ENCODE results near the gene RAB10.
"Not testable (repeated sequence)": the region's sequence is repeated elsewhere in the genome, so short reads cannot be mapped to it uniquely, and the experiment has no call there.

The RAB10 gene

DNA sequence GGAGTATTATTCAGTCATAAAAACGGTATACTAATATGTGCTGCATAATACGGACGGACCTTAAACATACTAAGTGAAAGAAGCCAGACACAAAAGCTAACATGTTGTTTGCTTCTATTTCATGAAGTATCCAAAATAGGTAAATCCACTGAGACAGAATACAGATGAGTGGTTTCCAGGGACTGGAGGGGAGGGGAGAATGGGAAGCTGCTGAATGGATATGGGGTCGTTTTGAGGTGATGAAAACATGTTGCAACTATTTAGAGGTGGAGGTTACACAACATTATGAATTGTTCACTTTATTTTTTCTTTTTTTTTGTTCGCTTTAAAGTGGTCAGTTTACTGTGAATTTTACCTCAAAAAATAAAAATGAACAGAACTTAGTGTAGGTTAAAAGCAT, 52.9 kb downstream of the RAB10 start:
- no peak overlapping the region for H3K4me3 ChIP-seq (ENCODE audit: low read depth, low read length)

DNA sequence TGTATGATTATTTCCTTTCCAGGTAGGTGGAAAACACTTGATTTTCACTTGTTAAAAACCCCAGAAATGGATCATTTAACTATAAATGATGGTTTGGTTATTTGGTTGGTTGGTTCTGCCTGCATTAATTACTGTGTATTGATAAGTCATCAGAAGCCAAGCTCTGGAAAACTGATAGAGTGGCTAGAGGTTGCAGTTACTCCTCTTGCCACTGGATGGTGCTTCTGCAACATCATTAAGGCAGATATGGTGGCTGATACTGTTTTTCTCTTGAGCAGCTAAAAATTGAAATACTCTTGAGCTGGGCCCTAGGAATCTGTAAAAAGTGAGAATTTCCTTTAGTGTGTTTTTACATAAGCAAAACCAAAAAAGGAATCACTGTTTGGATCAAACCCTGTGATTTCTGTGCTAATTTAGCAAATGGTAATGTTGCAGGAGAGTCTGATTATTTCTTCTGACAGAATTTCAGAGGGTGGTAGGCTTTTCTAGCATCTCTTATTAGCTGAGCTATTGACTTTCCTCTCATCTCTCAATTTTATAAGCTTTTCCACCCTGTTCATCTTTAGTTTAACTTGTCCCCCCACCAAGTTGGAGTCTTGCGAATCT, 54.3 kb downstream of the RAB10 start:
- H3K4me3 ChIP-seq (ENCODE audit: low read depth, low read length), result no peak overlapping the region

DNA sequence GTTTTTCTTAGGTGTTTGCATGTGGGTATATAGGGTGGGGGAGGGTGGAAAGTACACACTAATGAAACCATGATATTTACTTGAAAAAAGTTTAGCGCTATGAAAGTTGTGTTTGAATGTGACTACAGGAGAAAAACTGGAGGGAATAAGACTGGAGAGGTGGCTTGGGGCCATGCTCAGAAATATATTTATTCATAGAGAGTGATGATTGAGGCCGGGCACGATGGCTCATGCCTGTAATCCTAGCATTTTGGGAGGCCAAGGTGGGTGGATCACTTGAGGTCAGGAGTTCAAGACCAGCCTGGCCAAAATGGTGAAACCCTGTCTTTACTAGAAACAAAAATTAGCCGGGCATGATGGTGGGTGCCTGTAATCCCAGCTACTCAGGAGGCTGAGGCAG, 55.0 kb downstream of the RAB10 start:
- H3K4me3 ChIP-seq (ENCODE audit: low read depth, low read length), result not testable (repeated sequence)

DNA sequence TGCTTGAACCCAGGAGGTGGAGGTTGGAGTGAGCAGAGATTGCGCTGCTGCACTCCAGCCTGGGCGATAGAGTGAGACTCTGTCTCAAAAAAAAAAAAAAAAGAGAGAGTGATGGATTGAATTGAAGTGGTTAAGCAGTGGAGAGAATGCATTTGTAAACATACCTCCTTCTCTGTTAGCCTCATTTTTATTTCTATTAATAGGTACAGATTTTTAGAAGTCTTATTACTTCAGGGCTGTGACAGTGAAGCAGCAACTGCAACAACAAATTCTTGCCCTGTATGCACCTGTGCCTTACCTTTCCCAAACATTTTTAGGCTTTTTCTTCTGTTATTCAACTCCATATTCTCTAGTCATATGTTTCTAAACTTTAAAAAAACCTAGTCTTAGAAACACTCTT, 55.5 kb downstream of the RAB10 start:
- no peak overlapping the region for H3K4me3 ChIP-seq (ENCODE audit: low read depth, low read length)

DNA sequence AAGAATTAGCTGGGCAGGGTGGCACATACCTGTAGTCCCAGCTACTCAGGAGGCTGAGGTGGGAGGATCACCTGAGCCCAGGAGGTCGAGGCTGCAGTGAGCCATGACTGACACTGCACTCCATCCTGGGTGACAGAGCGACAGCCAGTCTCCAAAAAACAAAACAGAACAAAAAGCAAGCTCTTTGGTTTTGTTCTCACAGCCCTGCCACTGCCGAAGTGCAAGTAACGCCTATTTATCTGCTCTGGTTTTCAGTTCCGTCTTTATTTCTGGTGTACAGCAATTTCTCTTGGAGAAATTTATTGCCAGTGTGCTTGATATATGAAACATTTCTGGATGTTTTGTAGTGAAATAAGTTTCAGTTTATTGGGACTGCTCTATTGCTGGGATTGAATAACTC, 61.9 kb downstream of the RAB10 start:
- H3K4me3 ChIP-seq (ENCODE audit: low read depth, low read length), result no peak overlapping the region

DNA sequence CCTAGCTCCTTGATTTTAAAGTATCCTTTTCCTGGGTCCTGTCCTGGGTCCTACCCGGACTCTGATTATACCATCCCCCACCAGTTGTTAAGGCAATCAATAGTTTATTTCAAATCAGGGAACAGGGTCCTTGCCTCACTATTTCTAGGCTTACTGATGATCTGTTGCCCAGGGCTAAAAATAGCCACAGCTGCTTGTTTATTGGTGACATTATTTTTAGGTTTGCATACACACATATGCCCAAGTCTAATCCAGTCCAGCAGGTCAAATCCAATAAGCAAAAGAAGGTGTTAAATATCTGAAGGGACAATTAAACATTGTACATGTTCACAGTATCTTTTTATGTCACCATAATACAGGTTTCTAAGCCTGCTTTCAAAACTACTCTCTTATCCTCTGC, 66.0 kb downstream of the RAB10 start:
- H3K4me3 ChIP-seq (ENCODE audit: low read depth, low read length), result no peak overlapping the region

DNA sequence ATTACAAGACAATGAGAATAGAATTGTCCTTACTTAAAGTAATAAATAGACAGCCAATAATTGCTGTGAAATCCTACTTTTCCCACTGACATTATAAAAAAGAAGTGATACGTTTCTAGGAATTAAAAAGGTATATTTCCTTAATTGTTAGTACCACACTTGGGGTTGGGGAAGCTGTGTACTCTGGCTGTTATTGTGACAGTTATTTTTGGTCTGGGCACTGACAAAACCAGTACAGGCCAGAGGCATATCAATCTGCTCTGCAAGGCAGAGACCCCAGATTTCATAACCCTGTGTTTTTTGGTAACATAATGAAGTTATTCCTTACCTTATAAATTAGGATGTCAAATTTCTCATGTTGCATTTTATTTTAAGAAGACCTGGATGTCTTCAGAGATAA, 66.5 kb downstream of the RAB10 start:
- H3K4me3 ChIP-seq (ENCODE audit: low read depth, low read length), result no peak overlapping the region

DNA sequence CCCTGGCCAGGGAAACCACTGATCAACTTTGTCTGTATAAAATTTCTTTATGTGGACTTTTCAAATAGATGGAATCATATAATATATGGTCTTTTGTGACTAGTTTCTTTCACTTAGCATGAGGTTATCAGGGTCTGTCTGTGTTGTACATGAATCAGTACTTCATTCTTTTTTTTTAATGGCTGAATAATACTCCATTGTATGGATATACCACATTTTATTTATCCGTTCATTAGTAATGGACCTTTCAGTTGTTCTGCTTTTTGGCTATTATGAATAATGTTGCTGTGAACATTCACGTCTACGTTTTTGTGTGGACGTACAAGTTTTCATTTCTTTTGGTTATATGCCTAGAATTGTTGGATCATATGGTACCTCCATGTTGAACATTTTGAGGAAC, 69.9 kb downstream of the RAB10 start:
- no peak overlapping the region for H3K4me3 ChIP-seq (ENCODE audit: low read depth, low read length)

DNA sequence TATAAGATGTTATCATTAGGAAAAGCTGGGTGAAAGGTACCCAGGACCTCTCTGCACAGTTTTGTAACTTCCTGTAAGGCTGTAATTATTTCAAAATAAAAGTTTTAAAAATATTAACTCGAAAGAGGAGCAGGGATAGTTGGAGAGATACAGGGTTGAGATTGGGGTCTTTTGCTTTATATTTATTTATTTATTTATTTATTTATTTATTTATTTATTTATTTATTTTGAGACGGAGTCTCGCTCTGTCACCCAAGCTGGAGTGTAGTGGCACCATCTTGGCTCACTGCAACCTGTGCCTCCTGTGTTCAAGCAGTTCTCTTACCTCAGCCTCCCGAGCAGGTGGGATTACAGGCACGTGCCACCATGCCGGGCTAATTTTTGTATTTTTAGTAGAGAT, 74.8 kb downstream of the RAB10 start:
- not testable (repeated sequence) for H3K4me3 ChIP-seq (ENCODE audit: low read depth, low read length)

DNA sequence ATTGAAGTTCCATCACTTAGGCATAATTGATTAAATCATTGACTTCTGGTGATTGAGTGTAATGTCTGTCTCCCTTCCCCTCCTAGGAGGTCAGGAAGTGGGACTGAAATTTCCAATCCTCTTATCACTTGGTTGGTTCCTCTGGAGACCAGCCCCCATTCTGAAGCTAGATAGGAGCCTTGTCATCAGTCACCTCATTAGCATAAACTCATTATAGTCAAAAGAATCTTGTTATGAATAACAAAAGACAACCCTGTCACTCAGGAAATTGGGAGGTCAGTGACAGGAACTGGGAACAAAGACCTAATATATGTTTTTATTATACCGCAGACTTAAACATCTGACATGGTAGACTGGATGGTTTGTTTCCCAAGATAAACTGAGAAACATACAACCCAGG, 78.3 kb downstream of the RAB10 start:
- H3K4me3 ChIP-seq (ENCODE audit: low read depth, low read length), result no peak overlapping the region

DNA sequence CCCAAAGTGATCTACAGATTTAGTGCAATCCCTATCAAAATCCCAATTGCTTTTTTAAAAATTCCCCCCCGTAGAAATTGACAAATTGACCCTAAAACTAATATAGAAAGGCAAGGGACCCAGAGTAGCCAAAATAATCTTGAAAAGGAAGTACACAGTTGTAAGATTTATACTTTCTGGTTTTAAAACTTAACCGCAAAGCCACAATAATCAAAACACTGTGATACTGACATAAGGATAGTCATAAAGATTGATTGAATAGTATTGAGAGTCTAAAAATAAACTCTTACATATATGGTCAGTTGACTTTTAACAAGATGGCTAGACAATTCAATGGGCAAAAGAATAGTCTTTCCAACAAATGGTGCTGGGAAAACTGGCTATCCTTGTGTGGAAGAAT, 80.3 kb downstream of the RAB10 start:
- no peak overlapping the region for H3K4me3 ChIP-seq (ENCODE audit: low read depth, low read length)

DNA sequence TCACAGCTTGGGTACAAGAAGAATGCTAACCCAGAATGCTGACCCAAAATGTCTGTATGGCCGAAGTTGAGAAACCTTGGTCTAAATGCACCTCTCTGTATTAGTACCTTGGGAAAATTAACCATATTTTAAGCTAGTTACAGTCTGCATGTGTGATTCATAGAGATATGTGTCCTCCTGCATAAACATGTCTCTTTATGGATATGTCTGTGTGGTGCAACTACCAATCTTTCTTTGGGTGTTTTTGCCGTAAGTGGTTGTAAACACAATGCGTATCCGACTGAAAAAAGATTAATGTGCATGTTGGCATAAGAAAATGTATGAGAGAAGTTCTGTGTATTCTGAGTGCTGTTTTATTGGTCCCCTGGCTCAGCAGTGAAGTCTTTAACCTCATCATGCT, 84.8 kb downstream of the RAB10 start:
- no peak overlapping the region for H3K4me3 ChIP-seq (ENCODE audit: low read depth, low read length)

DNA sequence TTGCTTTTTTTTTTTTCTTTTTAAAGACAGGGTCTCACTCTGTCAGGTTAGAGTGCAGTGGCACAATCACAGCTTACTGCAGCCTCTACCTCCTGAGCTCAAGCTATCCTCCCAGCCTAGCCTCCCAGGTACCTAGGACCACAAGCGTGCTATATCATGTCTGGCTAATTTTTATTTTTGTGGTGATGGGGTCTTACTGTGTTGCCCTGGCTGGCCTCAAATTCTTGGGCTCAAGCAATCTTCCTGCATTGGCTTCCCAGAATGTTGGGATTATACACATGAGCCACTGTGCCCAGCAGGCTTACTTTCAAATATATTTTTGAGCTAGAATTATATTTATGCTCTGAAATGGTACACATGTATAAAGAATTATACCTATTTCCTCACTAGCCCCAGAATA, 85.6 kb downstream of the RAB10 start:
- H3K4me3 ChIP-seq (ENCODE audit: low read depth, low read length), result no peak overlapping the region

DNA sequence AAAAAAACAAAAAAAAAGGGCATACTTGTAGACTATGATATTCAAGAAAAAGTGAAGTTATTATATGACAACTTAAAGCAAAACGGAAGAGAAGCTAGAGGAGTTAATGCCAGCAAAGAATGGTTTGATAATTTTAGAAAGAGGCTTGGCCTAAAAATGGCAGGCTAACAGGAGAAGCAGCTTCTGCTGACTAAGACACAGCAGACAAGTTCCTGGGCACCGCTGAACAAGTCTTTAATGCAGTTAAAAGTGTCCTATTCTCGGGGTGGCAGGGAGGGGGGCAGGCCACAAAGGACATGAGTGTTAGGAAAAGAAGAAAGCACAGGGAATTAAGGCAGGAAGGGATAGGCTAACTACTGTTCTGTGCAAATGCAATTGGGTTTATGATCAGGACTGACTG, 88.7 kb downstream of the RAB10 start:
- no peak overlapping the region for H3K4me3 ChIP-seq (ENCODE audit: low read depth, low read length)

DNA sequence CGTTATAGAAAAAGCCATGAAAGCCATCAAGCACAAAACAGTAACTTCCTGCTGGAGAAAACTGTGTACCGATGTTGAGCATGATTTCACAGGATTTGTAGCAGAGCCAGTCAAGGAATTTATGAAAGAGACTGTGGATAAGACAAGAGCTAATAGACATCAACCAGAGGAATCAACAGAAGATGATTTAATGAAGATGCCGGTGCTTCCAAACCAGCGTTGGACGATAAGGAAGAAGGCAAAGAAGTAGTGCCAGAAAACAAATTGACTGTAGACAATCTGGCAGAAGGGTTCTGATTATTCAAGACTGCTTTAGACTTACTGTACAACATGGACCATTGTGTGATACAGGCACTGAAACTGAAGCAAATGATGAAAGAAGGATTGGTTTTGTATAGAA, 89.5 kb downstream of the RAB10 start:
- no peak overlapping the region for H3K4me3 ChIP-seq (ENCODE audit: low read depth, low read length)

DNA sequence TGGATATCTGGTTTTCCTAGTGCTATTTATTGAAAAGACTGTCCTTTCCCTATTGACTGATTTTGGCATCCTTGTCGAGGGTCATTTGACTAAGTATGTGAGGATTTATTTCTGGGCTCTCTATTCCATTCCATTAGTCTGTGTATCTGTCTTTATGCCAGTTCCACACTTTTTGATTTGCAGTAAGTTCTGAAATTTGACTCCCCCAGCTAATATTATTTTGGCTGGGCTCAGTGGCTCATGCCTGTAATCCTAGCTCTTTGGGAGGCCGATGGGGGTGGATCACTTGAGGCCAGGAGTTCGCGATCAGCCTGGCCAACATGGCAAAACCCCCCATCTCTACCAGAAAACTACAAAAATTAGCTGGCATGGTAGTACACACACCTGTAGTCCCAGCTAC, 92.2 kb downstream of the RAB10 start:
- no peak overlapping the region for H3K4me3 ChIP-seq (ENCODE audit: low read depth, low read length)

DNA sequence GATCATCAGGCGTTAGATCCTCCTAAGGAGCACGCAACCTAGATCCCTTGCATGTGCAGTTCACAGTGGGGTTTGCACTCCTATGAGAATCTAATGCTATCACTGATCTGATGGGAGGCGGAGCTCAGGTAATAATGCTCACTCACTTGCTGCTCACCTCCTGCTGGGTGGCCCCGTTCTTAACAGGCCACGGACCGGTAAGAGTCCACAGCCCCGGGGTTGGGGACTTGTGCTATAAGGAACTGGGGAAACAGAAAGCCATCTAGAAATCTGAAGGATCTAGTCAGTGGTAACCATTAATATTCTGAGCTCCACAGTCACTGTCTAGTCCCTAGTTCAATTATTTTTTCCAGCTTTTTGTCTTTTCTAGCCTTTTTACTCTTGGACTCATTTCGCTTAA, 94.3 kb downstream of the RAB10 start:
- no peak overlapping the region for H3K4me3 ChIP-seq (ENCODE audit: low read depth, low read length)

DNA sequence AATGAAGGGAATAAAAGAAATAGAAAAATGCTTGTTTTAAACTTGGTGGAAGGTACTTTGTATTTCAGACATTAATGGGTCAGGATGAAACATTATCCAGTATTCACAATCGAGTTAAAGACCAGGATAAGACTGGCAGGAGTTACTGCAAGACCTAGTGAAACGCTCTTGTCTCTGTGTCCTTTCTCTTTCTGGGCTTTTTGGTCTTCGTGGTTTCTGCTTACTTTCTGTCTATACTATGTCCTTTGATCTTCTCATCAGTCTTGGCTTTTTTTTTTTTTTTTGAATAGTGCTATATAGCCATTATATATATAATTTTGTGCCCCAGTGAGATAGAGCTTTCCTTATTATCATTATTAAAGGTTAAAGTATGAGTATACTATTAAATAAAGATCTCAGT, 96.9 kb downstream of the RAB10 start:
- no peak overlapping the region for H3K4me3 ChIP-seq (ENCODE audit: low read depth, low read length)

DNA sequence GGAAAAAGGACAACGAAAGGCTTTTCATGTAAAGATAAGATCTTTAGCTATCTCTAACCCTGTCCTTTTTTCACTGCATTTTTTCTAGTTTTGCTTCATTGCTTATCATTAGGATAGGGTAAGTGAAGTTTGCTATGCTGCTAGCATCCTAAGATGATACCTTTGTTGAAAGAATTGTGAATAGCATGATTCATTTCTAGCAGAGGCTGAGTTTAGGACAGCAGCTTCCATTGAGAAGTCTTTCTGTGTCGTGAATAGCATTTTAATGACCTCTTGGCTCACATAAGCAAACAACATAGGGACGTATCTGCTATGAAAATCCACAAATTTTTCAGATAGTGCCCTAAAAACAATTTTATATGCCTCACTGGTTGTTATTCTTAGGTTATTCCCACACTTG, 102.6 kb downstream of the RAB10 start:
- H3K4me3 ChIP-seq (ENCODE audit: low read depth, low read length), result no peak overlapping the region

DNA sequence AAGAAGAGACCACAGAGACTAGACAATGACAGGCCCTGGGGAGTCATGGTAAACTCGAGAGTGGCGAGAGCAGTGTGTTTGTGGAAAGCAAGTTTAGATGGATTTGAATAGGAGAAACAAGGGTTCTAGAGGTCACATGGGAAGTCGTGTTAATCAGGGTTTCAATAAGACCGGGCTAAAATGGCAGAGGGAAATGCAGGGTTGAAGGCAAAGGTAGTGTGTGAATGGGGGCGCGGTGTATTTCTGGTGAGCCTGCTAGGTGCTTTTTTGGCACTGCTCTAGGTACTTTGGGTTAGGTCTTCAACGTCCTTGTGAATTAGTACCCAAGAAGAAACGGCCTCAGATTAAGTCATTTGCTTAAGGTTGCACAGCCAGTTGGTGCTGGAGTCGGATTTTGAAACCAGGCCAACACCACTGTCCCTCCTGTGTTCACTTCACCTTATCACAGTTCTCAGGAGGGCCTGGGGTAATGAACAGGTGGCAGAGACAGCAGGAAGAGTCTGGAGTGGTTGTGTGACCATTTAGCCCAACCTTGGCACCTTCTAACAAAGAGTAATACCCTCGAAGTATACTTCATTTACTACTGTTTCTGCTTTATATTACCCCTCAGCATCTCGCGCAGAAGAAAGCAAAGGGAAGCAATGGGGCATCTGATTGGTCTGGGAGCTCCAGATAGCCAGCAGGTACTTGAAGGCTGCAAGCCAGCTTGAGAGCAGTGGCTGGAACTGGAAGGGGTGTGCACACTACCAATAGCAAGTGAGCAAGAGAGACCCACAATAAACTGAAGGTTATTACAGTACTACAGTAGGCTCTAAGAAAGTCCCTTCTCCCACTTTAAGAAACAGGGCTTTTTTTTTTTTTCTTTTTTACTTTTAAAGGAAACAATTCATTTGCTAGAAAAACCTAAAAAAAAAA, 105.6 kb downstream of the RAB10 start:
- H3K4me3 ChIP-seq (ENCODE audit: low read depth, low read length), result no peak overlapping the region

DNA sequence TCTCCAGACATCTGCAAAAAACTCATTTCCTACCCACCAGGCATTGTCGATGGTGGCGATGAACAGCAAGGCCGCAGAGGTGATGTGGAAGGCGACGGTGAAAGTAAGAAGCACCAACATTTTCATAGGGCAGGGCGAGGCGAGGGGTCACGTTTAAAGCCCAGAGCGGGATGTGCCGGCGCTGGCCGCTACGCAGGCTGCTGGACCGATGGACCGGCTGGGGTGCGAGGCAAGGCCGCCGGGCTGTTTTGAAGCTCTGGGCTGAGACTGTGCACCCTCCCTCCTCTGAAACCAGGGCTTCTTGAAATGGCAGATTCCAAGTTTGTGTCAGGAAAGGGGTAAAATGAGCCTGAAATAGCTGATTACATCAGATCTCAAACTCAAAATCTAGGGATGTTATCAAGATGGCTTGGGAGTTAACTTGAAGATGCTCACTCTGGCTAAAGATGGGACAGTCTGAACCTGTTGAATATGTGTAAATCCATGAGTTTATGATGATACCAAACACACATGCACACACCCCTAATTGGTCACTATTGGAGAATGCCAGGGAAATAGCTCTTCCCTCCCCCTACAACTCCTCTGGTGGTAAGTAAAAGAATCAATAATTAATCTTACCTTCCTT, 107.4 kb downstream of the RAB10 start:
- no peak overlapping the region for H3K4me3 ChIP-seq (ENCODE audit: low read depth, low read length)

DNA sequence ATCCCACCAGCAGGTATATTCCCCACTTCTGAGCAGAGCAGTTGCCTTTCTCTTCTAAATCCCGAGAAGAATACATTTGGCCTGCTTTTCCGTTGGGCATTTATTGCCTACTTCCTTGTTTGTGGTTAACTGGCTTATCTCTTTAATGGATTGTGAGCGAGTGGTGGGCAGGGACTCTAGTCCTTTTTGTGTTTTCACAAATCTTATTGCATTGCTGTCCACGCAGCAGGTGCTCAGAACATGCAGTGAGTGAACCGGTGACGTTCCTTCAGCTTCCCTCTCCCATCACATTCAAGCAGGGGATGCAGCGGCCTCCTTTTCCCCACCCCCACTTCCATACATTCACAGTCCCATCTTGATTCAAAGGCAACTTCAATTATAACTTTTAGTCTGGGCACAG, 110.1 kb downstream of the RAB10 start:
- no peak overlapping the region for H3K4me3 ChIP-seq (ENCODE audit: low read depth, low read length)
